HG02870 (cell line): ENCODE results near the gene KRT36.

Experiments
- ATAC-seq: cut with Tn5 transposase; IDR thresholded peaks from one replicate; pipeline ENCODE4 v1.9.1; 2021; ENCODE audit warnings: mild to moderate bottlenecking, moderate library complexity; ENCODE audit not compliant: unreplicated experiment

Gene KRT36

GRCh38 chr17:41444186-41444585, 45.5 kb downstream of the KRT36 start:
- no peak for ATAC-seq

DNA sequence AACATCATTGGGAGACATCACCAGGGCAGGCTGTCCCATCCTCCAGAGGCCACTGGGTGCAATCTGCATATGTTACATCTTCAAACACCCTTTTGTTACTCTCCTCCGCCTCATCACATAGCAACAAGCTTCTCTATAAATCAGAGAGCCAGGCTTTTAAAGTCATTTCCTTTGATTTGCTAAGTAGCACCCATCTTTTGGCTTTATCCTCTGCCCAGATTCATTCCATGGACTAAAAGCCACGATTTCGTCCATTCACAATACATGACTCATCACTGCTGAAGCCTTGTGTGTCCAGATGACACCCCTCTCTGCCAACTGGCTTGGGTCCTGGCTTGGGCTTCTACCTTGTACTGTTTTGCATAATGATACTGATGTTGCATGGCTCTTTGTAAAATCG, 47.0 kb downstream of the KRT36 start:
- ATAC-seq, result no peak

- no peak for ATAC-seq
Observed at GRCh38 chr17:41440531-41441033, 49.1 kb downstream of the KRT36 start, which contains the start of gene KRT38. TSS of gene KRT38 (minus strand) at chr17:41440983. CDS start at chr17:41440921, 62 bp downstream.

DNA sequence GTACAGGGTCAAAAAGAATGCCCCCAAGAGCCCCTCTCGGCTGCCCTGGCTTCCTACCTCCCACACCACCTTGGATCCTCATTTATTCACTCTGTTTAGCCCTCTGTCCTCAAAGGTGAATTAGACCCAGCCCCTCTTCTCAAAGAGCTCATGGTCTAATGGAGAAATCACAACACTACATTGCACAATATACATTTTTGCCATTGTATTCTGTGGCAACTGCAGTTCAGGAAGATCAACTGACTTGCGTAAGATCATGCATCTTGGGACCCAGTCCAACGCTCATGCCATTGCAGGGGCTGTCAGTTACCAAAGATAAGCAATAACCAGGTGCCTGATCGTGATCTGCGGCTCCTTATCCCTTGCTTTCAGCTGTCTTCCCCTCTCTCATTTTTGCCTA, 50.3 kb downstream of the KRT36 start:
- ATAC-seq, result no peak

GRCh38 chr17:41437769-41438168, 51.9 kb downstream of the KRT36 start:
- no peak for ATAC-seq

GRCh38 chr17:41437254-41437653, 52.5 kb downstream of the KRT36 start:
- no peak for ATAC-seq
